Measurements from ENCODE around the gene ADM2. TPM values are rescaled to one million over a fixed set of nuclear protein-coding genes. Genes with fewer than 3 reads are reported as not detected.
A peak's percentile ranks its signal among the peaks of the same experiment; 100 is the strongest.

Gene ADM2
- polyA plus RNA-seq, 5 donors = 0.21 to 0.85 (median 0.37) TPM

DNA sequence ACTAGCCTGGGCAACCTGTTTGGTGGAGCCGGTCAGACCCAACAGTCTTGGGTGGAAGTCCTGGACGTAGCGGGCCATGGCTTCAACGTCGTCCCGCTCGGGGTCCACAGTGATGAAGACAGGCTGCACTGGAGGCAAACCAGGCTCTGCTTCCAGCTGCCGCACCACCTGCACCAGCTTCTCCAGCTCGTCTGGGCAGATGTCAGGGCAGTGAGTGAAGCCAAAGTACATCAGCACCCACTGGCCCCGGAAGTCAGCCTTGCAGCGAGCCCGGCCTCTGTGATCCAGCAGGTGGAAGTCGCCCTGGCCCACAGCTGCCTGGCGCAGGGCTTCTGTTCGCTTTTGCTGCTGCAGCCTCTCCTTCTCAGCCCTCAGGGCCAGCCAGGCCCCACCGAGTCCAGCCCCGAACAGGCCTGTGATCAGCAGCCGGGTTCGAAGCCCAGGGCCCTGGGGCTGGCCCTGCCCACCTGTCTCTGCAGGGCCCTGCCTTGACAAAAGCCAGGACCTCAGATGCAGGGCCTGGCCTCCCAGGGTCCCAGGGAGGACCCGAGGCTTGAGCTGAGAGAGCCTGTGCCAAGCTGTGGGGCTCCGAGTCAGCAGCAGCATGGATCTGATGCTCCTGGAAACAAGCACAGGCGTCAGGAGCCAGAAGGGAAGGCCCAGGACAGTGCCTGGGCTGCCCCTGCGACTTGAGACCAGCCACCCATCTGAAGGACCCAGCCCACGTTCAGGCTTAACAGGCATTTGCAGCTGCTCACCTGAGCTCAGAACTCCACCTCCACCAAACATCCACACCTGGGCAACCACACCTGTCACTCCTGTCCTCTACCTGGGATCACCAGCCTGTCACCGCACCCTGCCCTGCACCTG, 42.7 kb downstream of the ADM2 start:
- no peak for DNase-seq

DNA sequence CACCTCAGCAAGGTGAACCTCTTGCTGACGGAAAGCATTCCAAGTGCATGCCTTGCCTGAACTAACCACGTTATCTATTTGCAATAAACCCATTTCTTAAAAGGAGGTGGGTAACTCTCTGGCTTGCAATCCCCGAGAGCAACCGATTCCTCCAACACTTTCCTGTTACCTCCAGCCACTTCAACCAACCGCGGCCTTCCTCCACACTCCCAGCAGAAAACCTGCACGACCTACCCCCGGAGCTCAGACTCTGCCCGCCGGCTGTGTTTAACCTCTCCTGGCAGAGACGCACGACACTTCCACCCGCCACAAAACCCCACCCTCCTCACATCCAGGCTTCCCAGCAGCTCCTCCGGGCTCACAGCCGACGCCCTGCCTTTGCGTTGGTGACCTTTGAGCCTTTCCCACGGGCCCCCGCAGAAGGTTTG, 43.3 kb downstream of the ADM2 start:
- DNase-seq = no peak

GRCh38 chr22:50525104-50525857, 43.9 kb downstream of the ADM2 start, which contains the start of gene SCO2:
SCO2 (minus strand) TSS chr22:50525598; CDS start chr22:50524411, 1,187 bp downstream.
- DNase-seq = peak; percentile 98

DNA sequence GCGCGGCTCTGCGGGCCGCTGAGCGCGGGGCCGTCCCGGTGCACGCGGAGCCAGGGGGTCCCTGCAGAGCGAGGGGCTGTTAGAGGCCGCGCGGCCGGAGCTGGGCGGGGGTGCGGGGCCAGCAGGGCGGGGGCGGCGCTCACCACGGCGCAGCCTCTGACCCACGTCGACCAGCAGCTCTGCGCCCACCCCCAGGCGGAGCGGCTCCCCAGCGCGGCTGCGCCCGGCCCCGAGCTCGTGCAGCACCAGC, 44.4 kb downstream of the ADM2 start:
- DNase-seq = peak in 1 of 2 donors; percentile 74

DNA sequence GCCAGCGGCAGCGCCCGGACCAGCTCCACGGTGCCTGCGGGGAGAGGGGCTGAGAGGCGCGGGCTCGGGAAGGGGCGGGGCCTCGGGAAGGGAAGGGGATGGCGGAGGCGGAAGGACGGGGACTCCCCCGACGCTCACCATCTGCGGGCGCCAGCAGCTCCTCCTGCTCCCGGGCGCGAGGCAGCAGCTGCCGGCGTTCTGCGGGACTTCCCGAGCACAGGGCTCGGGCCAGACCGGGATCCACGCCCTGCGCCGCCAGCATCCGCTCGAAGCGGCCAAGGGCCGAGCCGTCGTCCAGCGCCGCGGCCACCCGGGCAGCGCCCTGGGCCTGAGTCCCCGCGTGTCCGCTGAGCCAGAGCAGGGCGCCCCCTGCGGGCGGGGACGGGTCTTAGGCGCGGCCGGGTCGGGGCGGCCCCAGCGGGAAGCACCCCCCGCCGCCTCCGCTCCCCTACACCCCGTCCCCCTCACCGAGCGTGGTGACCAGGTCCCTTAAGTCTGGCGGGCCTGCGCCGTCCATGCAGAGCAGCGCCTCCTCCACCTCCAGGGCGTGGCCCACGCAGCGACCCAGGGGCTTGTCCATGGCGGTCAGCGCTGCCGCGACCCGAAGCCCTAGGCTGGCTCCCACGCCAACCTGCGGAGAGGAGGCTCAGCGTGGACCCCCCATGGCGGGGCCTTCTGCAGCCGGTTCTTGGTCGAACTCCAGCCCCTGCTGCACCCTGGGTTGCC, 44.9 kb downstream of the ADM2 start:
- peak in 1 of 2 donors; percentile 75 for DNase-seq

DNA sequence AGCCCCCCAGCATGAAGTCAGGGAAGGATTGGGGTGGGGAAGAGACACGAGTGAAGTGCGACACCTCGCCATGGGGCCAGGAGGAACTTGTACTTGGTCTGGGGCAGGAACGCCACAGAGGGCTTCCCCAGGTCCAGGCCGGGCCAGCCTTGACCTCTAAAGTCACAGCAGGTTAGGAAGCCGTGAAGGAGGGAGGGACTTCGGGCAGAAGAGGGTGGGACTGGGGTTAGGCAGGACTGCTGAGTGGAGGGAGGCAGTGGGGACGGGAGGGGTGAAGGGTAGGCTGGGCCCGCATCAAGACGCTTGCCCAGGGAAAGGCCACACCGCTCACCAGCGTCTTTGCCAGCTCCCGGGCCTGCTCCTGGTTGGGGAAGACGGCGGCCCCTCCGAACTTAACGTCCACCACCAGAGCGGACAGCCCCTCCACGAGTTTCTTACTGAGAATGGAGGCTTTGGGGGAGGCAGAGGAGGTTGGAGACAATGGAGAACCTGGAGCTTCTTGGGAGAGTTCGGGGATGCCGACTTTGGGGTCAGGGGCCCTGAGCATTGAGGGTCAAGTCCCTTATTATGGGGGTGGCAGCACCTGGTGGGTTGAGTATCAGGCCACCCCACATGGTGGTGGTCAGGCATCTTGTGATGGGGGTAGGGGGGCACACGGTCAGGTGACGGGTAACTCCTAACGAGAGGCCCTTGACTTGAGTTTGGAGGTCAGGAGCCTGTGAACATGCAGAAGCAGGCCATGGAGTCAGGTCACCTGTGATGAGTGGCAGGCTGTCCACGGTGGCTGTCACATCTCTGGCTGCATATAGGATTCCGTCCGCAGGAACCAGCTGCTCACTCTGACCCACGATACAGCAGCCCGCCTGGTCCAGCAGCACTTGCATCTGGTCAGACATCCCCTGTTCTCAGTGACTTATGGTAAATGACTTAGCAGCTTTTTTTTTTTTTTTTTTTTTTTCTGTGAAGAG, 45.8 kb downstream of the ADM2 start:
- DNase-seq = no peak

DNA sequence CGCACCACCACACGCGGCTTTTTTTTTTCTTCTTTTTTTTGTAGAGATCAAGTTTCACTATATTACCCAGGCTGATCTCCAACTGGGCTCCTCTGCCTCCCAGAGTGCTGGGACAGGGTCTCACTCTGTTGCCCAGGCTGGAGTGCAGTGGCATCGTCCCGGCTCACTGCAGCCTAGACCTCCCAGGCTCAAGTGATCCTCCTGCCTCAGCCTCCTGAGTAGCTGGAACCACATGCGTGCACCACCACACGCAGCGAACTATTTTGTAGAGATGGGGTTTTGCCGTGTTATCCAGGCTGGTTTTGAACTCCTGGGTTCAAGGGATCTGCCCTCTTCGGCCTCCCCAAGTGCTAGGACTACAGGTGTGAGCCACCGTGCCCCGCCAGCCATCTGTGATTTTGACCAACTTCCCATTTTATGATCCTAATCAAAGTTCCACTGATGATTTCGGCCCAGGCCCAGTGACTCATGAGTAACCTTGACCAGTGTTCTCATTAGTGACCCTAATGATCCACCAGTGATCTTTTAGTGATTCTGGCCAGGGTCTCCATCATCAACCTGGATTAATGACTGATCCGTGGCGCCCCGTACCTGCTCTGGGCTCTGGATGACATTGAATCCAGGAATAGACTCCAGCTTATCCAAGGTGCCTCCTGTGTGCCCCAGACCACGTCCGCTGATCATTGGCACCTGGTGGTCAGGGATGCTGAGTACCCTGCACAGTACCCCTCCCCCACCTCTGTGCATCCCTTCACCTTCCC, 46.8 kb downstream of the ADM2 start:
- no peak for DNase-seq

GRCh38 chr22:50528682-50529415, 47.5 kb downstream of the ADM2 start:
- no peak for DNase-seq

DNA sequence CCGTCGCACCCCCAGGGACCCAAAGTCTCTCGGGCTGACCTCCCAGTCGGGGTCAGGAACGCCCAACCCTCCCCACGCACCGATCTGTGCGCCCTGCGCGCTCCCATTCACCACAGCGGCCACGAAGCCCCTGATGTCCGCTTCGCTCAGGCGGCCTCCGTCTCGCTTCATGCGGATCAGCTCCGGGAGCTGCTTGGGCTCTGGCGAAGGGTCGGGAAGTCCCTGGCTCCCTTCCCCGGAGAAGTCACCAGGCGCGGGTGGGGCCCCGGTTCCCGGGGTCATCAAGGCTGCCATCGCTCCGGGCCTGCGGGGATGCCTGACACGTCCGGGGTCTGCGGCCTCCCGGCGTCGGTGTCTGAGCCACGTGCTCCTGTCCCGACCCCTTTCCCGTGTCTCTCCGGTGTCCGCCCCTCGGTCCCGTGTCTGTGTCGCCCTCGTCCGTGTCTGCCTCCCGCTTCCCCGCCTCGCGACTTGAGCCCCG, 48.1 kb downstream of the ADM2 start:
- no peak for DNase-seq

- peak; percentile 61 to 66 for DNase-seq
These were observed 48.7 kb downstream of the ADM2 start, which contains the start of gene TYMP for GRCh38 chr22:50529897-50530579. TYMP (minus strand) TSS chr22:50530012; CDS start chr22:50529709, 303 bp downstream.

- peak in 1 of 2 donors; percentile 45 for DNase-seq
These were observed 49.2 kb downstream of the ADM2 start for GRCh38 chr22:50530580-50530876.

DNA sequence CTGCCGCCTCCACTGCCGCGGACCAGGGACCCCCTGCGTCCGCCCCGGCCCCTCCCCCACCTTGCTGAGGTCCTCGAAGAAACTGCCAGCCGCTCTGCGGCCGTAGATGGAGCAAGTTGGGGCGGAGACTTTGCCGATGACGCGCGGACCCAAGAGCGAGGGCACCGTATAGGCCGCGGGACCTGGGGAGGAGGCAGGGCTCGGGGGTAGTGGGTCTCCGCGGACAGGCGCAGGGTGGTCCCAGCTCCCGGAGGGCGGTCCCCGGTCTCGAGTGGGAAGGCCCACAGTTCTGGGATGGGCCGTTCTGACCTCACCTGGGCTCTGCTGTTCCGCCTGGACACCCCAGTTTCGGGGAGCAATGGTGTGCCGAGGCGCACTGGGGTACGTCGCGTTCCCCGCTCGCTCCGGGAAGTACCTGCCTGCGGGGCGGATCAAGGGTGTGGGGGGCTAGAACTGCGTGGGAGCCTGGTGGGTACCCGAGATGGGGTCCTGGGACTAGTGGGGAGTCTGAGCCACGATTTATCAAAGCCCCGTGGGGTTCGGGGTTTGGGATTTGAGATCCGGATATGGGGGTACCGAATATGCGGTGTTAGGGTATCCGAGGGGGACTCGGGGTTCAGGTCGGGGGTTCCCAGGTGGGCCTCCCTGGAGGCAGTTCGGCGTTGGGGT, 49.7 kb downstream of the ADM2 start:
- DNase-seq = peak; percentile 61 to 68

DNA sequence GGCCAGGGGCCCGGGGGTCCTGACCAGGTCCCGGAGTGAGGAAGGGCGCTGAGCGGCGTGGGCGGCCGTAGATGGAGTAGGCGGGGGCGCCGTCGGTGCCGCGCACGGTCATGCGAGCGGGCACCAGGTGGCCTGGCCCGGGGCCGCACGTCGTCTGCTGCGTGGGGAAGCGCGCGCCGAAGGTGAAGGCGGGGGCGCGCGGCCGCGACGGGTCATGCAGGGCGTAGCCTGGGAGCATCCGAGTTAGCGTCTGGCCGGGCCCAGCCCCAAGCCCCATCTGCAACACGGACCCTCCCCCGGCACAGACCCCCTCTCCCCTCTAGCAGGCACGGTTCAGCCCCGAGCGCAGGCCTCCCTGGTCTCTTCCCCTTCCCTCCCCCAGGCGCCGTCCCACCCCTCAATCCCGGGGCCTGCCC, 50.2 kb downstream of the ADM2 start:
- DNase-seq = no peak

GRCh38 chr22:50531962-50532674, 50.8 kb downstream of the ADM2 start:
- peak; percentile 64 to 74 for DNase-seq

- DNase-seq = no peak
These were observed 51.8 kb downstream of the ADM2 start for GRCh38 chr22:50532824-50533796.

Measured in right lung (tissue), 5 donors.